Measurements from ENCODE around the gene FPGS.
A peak's percentile ranks its signal among the peaks of the same experiment; 100 is the strongest.

Gene FPGS

DNA sequence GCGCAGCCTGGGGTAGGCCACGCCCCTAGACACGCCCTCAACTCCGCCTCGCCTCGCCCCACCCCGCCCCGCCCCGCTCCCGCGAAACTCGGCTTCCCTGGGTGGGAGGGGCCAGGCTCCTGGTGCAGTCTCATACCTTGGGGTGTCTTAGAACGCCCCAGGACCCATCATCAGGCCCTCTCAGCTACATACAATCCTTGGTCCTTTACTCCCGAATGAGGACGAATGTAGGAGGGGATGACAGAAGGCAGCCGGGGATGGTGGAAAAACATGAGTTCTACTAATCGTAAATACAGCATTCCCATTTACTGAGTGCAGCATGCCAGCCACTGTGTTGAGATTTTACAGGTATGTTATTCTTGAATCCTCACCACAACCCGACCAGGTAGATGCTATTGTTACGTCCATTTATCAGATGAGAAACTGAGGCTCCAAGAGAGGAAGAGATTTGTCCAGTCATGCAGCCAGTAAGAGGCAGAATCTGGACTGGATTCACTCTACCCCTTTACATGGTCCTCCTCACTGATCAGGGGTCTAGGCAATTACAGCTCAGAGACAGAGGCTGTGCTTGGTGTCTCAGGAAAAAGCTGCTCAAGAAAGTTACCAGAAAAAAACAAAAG lies 31.0 kb upstream of the FPGS start:
- H3K4me1 ChIP-seq = peaks cover 0 to 15% (median 10%) of the 10 kb centered on the region in 4 donors
- H3K4me3 ChIP-seq = peak overlapping the region; percentile 50 to 55
- intact Hi-C loops (cut with DNase I; ENCODE audit: low total_unique reads) = no loop called here
- DNase-seq = no peak
- H3K27ac ChIP-seq = peak overlapping the region; percentile 26 to 64
- H3K9me3 ChIP-seq = no peaks in the 10 kb centered on the region
- peaks cover 0 to 3% of the 10 kb centered on the region in 2 donors for H3K27me3 ChIP-seq
- no peaks in the 10 kb centered on the region for H3K36me3 ChIP-seq
- TF ChIP-seq, protein P1, sequence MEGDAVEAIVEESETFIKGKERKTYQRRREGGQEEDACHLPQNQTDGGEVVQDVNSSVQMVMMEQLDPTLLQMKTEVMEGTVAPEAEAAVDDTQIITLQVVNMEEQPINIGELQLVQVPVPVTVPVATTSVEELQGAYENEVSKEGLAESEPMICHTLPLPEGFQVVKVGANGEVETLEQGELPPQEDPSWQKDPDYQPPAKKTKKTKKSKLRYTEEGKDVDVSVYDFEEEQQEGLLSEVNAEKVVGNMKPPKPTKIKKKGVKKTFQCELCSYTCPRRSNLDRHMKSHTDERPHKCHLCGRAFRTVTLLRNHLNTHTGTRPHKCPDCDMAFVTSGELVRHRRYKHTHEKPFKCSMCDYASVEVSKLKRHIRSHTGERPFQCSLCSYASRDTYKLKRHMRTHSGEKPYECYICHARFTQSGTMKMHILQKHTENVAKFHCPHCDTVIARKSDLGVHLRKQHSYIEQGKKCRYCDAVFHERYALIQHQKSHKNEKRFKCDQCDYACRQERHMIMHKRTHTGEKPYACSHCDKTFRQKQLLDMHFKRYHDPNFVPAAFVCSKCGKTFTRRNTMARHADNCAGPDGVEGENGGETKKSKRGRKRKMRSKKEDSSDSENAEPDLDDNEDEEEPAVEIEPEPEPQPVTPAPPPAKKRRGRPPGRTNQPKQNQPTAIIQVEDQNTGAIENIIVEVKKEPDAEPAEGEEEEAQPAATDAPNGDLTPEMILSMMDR (IDR thresholded peaks at IDR 0.05) = no peak

GRCh38 chr9:127772603-127773002 lies 30.1 kb upstream of the FPGS start:
- Histone ChIP-seq H3K27ac (no peak overlapping the region), H3K4me3 (no peak overlapping the region), H3K27me3 (peaks cover 0 to 3% of the 10 kb centered on the region in 2 donors), H3K9me3 (no peaks in the 10 kb centered on the region), H3K4me1 (peaks cover 0 to 15% (median 10%) of the 10 kb centered on the region in 4 donors), H3K36me3 (no peaks in the 10 kb centered on the region)
- TF ChIP-seq, protein P1 (IDR thresholded peaks at IDR 0.05) = no peak
- intact Hi-C loops (cut with DNase I; ENCODE audit: low total_unique reads) = no loop called here
- no peak for DNase-seq

DNA sequence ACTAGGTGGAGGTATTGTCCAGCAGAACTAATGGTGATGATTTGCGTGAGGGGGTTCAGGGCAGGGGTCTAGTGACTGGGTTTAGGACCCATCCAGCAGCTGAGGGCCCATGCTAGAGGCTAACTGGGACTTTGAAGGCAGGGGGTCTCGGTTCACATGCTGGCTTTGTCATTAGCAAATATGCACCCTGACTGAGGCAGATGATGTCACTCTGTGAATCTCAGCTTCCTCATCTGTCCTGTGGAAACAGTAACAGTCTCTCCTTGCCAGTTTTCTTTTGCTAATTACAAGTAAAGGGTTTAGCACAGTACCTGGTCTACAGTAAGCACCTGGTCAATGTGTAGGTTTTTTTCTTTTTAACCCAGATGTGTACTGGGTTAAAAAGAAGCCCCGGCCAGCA lies 29.4 kb upstream of the FPGS start:
- Histone ChIP-seq H3K27ac (no peak overlapping the region), H3K4me1 (peaks cover 0 to 12% (median 9%) of the 10 kb centered on the region in 4 donors), H3K27me3 (peaks cover 0 to 3% of the 10 kb centered on the region in 2 donors), H3K36me3 (no peaks in the 10 kb centered on the region), H3K4me3 (no peak overlapping the region), H3K9me3 (no peaks in the 10 kb centered on the region)
- DNase-seq = no peak
- intact Hi-C loops (cut with DNase I; ENCODE audit: low total_unique reads) = no loop called here
- TF ChIP-seq, protein P1 (IDR thresholded peaks at IDR 0.05) = no peak

- intact Hi-C loops (cut with DNase I; ENCODE audit: low total_unique reads) = no loop called here
- peaks cover 0 to 12% (median 9%) of the 10 kb centered on the region in 4 donors for H3K4me1 ChIP-seq
- H3K4me3 ChIP-seq = no peak overlapping the region
- H3K36me3 ChIP-seq = no peaks in the 10 kb centered on the region
- H3K27ac ChIP-seq = no peak overlapping the region
- DNase-seq = no peak
- H3K27me3 ChIP-seq = peaks cover 0 to 3% of the 10 kb centered on the region in 2 donors
- TF ChIP-seq, protein P1 (IDR thresholded peaks at IDR 0.05) = no peak
- H3K9me3 ChIP-seq = no peaks in the 10 kb centered on the region
These were observed 28.7 kb upstream of the FPGS start for GRCh38 chr9:127773981-127774380.

DNA sequence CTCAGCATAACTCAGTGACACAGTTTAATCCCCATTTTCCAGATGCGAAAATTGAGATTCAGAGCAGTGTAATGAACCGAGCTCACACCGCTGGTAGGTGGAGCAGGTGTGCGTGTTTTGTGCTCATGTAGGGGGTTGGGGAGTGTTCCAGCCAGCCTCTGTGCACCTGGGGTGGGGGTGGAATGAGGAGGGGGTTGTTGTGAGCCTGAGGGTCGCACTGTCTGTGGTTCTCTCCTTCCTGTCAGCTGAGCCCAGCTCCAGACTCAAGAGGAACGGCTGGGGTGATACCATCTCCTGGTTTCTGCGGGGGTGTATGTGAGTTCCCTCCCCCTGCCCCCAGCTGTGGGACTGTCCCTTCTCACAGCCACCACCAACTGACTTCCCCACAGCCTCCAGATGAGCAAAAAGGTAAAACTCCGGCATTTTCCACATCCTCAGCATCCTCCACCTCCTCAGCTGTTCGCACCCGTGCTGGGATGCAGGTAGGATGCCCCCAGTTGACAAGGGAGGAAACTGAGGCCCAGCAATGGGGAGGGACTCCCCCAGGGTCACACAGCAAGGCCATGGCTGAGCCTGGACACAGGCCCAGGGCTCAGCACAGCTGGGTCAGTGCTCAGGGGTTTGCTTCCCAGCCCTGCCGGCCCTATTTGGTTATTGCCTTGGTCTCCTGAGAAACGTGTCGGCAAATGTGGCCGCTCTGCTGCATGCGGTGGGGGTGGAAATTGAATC lies 26.3 kb upstream of the FPGS start:
- no peaks in the 10 kb centered on the region for H3K9me3 ChIP-seq
- H3K4me1 ChIP-seq = peaks cover 0 to 4% (median 0%) of the 10 kb centered on the region in 4 donors
- DNase-seq = no peak
- H3K36me3 ChIP-seq = no peaks in the 10 kb centered on the region
- intact Hi-C loops (cut with DNase I; ENCODE audit: low total_unique reads) = no loop called here
- H3K4me3 ChIP-seq = peak overlapping the region in 1 of 2 donors; percentile 9
- TF ChIP-seq, protein P1 (IDR thresholded peaks at IDR 0.05) = no peak
- H3K27me3 ChIP-seq = peaks cover 0 to 3% of the 10 kb centered on the region in 2 donors
- H3K27ac ChIP-seq = no peak overlapping the region
